Vagina (tissue), 2 donors: ENCODE measurements around the gene FAF2.

ENCODE experiments used
- POLR2AphosphoS5 ChIP-seq, 2 donors: sonication (generic); formaldehyde crosslinking; IDR thresholded peaks; one replicate each; pipeline ENCODE4 v1.9.0; 2017; ENCODE audit warnings: antibody characterized with exemption in 2 of 2, mild to moderate bottlenecking in 2 of 2, low read depth in 1 of 2; ENCODE audit not compliant: insufficient read depth in 1 of 2
- TF ChIP-seq, protein P1 (sequence below), 3 experiments: fragments of 450-650 bp in 2 of 3; fragments of 200-600 bp in 1 of 3; sonication (generic) in 1 of 3; IDR thresholded peaks; one replicate each; pipeline ENCODE4 v1.5.1; 2017 to 2019; ENCODE audit warnings: antibody characterized with exemption in 3 of 3, mild to moderate bottlenecking in 2 of 3, moderate library complexity in 2 of 3

DNA sequence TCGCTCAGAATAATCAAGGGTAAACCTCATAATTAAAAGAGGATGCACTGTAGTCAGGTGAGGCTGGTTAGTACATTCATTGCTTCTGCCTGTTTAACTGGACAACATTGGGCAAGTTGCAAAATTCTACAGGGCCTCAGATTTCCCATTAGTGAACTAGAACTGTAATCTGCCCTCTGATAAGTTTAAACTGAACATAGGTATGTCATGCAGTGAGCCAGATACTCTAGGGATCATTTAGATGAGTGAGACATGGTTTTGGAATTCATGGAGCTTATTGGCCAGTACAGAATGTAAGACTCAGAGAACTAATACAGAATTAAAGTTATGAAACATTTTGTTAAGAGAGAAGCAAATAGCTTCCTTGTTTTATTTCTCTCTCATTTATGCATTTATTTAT, 53.1 kb downstream of the FAF2 start:
- TF ChIP-seq POLR2AphosphoS5 (IDR thresholded peaks at IDR 0.05; ENCODE audit: insufficient read depth in 1 of 2, low read depth in 1 of 2) = no peak
- TF ChIP-seq, protein P1, sequence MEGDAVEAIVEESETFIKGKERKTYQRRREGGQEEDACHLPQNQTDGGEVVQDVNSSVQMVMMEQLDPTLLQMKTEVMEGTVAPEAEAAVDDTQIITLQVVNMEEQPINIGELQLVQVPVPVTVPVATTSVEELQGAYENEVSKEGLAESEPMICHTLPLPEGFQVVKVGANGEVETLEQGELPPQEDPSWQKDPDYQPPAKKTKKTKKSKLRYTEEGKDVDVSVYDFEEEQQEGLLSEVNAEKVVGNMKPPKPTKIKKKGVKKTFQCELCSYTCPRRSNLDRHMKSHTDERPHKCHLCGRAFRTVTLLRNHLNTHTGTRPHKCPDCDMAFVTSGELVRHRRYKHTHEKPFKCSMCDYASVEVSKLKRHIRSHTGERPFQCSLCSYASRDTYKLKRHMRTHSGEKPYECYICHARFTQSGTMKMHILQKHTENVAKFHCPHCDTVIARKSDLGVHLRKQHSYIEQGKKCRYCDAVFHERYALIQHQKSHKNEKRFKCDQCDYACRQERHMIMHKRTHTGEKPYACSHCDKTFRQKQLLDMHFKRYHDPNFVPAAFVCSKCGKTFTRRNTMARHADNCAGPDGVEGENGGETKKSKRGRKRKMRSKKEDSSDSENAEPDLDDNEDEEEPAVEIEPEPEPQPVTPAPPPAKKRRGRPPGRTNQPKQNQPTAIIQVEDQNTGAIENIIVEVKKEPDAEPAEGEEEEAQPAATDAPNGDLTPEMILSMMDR (IDR thresholded peaks at IDR 0.05) = no peak
